ENCODE data around the gene GPATCH3.
"Not testable (repeated sequence)": the region's sequence is repeated elsewhere in the genome, so short reads cannot be mapped to it uniquely, and the experiment has no call there.

Gene GPATCH3

GRCh38 chr1:26900001-26900814 is at the start of gene GPATCH3:
TSS of gene GPATCH3 (minus strand) at chr1:26900467. CDS start at chr1:26900442, 25 bp downstream.
- DNase-seq (ENCODE audit: low read depth in 3 of 3) = peak; percentile 75 to 80 (median 78)

GRCh38 chr1:26949926-26950319 is 49.7 kb upstream of the GPATCH3 start:
- DNase-seq (ENCODE audit: low read depth in 3 of 3) = no peak

GRCh38 chr1:26949266-26949925 is 49.1 kb upstream of the GPATCH3 start:
- DNase-seq (ENCODE audit: low read depth in 3 of 3) = no peak

GRCh38 chr1:26948725-26949057 is 48.4 kb upstream of the GPATCH3 start:
- not testable (repeated sequence) for DNase-seq (ENCODE audit: low read depth in 3 of 3)

GRCh38 chr1:26946270-26946669 is 46.0 kb upstream of the GPATCH3 start:
- no peak for DNase-seq (ENCODE audit: low read depth in 3 of 3)

- DNase-seq (ENCODE audit: low read depth in 3 of 3) = no peak
These were observed 45.5 kb upstream of the GPATCH3 start for GRCh38 chr1:26945728-26946127.

GRCh38 chr1:26945138-26945537 is 44.9 kb upstream of the GPATCH3 start:
- DNase-seq (ENCODE audit: low read depth in 3 of 3) = no peak

GRCh38 chr1:26942656-26943055 is 42.4 kb upstream of the GPATCH3 start:
- DNase-seq (ENCODE audit: low read depth in 3 of 3) = no peak

GRCh38 chr1:26941311-26941710 is 41.0 kb upstream of the GPATCH3 start:
- no peak for DNase-seq (ENCODE audit: low read depth in 3 of 3)

GRCh38 chr1:26938659-26939025 is 38.4 kb upstream of the GPATCH3 start:
- DNase-seq (ENCODE audit: low read depth in 3 of 3) = no peak

- no peak for DNase-seq (ENCODE audit: low read depth in 3 of 3)
These were observed 37.9 kb upstream of the GPATCH3 start for GRCh38 chr1:26938004-26938658.

GRCh38 chr1:26936823-26937222 is 36.6 kb upstream of the GPATCH3 start:
- DNase-seq (ENCODE audit: low read depth in 3 of 3) = no peak

- DNase-seq (ENCODE audit: low read depth in 3 of 3) = no peak
These were observed 32.3 kb upstream of the GPATCH3 start for GRCh38 chr1:26932531-26932930.

- DNase-seq (ENCODE audit: low read depth in 3 of 3) = no peak
These were observed 23.4 kb upstream of the GPATCH3 start for GRCh38 chr1:26923711-26924110.

- DNase-seq (ENCODE audit: low read depth in 3 of 3) = no peak
These were observed 22.6 kb upstream of the GPATCH3 start for GRCh38 chr1:26922901-26923300.

- no peak for DNase-seq (ENCODE audit: low read depth in 3 of 3)
These were observed 22.1 kb upstream of the GPATCH3 start for GRCh38 chr1:26922431-26922729.

- peak; percentile 87 to 91 (median 90) for DNase-seq (ENCODE audit: low read depth in 3 of 3)
These were observed 21.5 kb upstream of the GPATCH3 start, which contains the start of gene NUDC for GRCh38 chr1:26921540-26922430. TSS of gene NUDC (plus strand) at chr1:26921743. CDS start at chr1:26921849, 106 bp downstream.

GRCh38 chr1:26921126-26921539 is 20.9 kb upstream of the GPATCH3 start:
- no peak for DNase-seq (ENCODE audit: low read depth in 3 of 3)

GRCh38 chr1:26915204-26915842 is 15.1 kb upstream of the GPATCH3 start:
- no peak for DNase-seq (ENCODE audit: low read depth in 3 of 3)

- no peak for DNase-seq (ENCODE audit: low read depth in 3 of 3)
These were observed 13.7 kb upstream of the GPATCH3 start, which contains the start of gene NR0B2 for GRCh38 chr1:26913754-26914619. TSS of gene NR0B2 (minus strand) at chr1:26913975. CDS start at chr1:26913940, 35 bp downstream.

Measured in stimulated activated CD4-positive, alpha-beta T cell treated with anti-CD3 and anti-CD28 coated beads, TNF-alpha, amount 100 ng/mL, for 4 hours (primary cell).